Activated T-helper 1 cell treated with anti-CD3 and anti-CD28 coated beads, Interleukin-2, amount 50 U/mL, for 16 hours (primary cell): ENCODE results near the gene C1QTNF3.
"Not testable (repeated sequence)": the region's sequence is repeated elsewhere in the genome, so short reads cannot be mapped to it uniquely, and the experiment has no call there.

Source experiments
- DNase-seq, 2 donors: peaks; one replicate each; pipeline ENCODE4 v3.0.0-alpha.2; 2020; ENCODE audit warnings: low read depth in 1 of 2, low spot score in 1 of 2

The C1QTNF3 gene

DNA sequence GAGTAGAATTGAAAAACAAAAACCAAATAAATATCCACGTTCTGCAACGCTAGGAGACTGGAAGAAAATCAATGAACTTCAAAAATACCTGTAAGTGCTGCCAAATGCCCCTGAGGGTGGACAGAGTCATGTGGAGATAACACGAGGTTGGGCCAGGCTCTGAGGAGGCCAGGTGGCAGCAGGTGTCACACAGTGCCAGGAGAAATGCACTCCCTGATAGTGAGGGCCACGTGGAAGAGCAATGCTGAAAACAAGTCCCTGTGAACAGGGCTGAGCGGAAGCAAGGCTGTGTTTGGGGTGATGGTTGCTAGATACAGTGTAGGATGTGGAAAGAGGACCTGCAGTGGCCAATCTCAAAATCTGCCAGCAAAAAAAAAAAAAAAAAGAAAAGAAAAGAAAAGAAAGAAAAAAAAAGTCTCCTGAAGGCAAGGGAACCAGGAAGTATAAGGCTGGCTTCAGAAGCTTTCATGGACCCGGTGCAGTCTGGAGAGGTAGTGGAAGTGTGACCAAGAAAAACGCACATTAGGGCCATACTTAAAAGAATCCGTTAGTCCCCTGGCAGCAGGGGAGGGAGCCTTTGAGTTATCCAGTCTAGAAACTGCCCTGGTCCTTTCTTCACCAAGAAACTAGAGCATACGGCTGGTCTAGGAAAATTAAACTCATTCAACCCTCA is 16.8 kb downstream of the C1QTNF3 start:
- no peak for DNase-seq

DNA sequence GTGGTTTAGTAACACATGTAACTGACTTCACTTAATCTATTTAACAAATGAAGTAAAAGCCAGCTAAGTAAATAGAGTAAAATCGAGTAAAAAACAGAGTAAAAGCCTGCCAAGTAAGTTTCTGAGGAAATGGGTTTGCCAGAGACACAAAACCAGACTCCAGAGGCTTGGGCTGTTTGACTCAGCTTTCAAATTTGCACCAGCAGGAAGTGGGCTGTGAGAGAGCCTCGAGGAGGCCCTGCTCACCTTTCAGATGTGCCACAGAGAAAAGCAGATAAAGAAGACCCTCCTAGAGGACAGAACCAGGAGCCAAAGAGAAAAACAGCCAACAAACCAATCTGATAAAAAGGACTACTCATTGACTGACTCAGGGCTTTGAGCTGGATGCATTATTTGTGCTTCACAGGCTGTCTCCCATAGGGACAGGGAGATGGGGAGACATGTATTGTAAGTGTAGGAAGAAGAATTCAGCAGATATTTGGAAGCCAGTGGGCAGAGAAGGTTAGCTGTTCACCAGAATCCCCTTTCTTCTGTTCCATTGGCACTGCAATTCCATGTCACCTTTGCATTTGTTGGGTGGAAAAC is 20.8 kb downstream of the C1QTNF3 start:
- DNase-seq = no peak

DNA sequence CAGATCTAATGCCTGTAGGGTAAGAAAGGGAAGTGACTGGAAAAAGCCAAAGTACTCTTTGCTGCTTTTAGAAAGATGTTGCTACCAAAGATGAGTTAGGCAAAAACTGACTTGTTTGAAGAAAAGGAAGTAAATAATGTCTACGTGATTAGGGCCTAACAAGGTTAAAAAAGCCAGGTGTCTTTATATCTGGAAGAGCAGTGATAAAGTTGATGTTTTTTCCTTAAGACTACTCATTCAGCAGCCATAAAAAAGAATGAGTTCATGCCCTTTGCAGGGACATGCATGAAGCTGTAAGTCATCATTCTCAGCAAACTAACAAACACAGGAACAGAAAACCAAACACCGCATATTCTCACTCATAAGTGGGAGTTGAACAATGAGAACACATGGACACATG is 21.7 kb downstream of the C1QTNF3 start:
- no peak for DNase-seq

DNA sequence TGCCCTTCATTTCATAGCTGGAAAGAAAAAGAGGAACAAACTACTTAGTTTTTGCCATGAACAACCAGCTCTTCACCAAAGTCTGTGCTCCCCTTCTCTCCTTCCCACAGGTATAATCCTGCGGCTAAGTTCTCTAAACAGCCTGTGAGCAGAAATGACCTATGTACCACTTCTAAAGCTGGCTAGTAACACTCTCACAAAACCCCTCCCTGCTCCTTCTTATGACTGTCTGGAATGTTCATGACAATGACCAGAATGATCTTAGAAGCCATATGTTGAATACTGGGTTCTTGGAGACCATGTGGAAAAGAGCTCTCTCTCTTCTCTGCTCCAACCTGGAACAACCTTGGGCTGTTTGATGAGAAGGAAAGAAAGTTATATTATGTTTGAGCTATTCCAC is 22.3 kb downstream of the C1QTNF3 start:
- DNase-seq = no peak

DNA sequence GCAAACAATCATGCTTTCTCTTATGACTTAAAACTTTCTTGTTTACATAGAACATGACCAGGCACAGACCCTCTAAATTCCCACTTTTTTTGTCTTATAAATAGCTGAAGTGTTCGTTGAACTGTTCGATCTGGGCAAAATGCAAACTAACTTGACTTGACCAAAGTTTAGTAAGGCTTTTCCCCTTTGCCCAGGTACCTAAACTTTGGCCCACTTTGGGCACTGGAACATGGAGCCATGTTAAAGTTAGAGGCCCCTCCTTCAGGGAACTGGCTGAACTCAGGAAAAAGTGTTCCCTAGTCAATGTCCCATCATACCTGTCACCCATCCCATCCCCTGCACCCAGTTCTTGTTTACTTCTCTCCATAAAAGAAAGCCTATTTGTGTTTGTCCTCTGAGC is 25.8 kb downstream of the C1QTNF3 start:
- DNase-seq = no peak

DNA sequence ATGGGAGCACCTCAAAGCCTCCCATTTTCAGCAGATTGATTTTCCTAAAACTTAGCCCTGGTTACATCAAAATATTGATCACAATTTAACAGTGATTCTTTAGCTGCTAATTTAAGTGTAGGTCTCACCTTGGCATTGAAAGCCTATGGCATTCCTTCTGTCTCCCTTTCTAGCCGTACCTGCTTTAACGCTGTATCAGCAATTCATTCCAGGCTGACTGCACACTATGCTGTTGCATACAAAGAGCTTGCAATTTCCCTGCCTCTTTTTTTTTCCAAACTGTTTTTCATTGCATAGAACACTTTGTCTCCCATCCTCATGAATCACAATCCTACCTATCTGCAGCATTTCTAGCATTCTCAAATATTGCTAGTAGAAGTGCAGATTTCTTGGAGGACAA is 26.3 kb downstream of the C1QTNF3 start:
- DNase-seq = no peak

- no peak for DNase-seq
Observed at GRCh38 chr5:34016222-34016621, 26.8 kb downstream of the C1QTNF3 start.

- DNase-seq = no peak
Observed at GRCh38 chr5:34015120-34015822, 27.7 kb downstream of the C1QTNF3 start.

DNA sequence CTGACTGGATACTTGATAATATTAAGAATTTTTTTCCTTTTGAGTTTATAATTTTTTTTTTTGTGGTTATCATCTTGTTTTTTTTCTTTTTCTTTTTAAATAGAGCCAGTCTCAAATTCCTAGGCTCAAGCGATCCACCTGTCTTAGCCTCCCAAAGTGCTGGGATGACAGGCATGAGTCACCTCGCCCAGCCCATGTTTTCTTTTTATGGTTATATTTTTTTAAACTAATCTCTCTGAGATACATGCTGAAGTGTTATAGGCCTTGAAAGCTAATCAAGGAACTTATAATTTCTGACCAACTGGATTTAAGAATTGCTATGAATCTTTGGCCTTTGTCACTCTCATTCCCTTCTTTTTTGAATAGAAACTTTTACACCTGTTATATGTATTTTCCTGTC is 28.4 kb downstream of the C1QTNF3 start:
- no peak for DNase-seq

DNA sequence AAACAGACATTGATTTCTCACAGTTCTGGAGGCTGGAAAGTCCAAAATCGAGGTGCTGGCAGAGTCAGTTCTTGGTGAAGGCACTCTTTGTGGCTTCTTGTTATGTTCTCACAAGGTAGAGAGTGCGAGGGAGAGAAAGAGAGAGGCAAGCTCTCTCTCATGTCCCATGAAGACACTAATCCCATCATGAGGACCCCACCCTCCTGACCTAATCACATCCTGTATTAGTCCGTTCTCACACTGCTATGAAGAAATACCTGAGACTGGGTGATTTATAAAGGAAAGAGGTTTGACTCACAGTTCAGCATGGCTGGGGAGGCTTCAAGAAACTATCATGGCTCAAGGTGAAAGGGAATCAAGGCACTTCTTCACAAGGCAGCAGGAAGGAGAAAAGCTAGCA is 29.5 kb downstream of the C1QTNF3 start:
- DNase-seq = no peak

DNA sequence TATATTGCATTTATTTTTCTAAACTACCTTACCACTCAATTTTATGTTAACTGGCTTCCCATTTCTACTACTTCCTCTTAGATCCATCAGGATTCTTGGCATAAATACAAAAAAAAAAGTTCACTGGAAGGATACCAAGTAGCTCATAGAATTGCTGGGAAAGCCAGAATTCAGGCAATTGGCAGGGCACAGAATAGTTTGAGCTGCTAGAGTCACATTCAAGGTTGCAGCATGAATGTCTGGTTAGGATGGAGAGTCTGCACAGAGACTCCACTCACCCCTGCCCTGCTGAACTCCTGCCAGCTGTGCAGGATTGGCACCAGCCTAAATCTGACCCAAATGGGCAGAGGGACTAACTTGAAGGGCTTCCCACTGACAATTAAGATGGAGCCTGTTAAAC is 30.2 kb downstream of the C1QTNF3 start:
- no peak for DNase-seq

GRCh38 chr5:34011536-34011935 is 31.5 kb downstream of the C1QTNF3 start:
- no peak for DNase-seq

DNA sequence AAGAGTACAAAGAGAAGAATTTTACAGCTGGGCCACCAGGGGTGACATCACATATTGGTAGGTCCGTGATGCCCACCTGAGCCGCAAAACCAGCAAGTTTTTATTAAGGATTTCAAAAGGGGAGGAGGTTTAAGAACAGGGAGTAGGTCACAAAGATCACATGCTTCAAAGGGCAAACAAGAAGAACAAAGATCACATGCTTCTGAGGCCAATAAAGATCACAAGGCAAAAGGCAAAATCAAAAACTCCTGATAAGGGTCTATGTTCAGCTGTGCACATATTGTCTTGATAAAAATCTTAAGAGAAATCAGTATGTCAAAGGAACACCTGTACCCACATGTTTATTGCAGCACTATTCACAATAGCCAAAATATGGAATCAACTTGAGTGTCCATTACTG is 32.9 kb downstream of the C1QTNF3 start:
- not testable (repeated sequence) for DNase-seq

DNA sequence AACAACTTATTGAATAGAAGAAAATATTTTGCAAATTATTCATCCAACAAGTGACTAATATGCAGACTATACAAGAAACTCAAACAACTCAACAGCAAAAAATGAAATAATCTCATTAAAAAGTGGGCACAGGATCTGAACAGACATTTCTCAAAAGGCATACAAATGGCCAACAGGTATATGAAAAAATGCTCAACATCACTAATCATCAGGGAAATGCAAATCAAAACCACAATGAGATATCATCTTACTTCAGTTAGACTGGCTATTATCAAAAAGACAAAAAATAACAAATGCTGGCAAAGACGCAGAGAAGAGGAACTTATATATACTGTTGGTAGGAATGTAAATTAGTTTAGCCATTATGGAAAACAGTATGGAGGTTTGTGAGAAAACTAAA is 33.4 kb downstream of the C1QTNF3 start:
- DNase-seq = no peak

- DNase-seq = no peak
Observed at GRCh38 chr5:34008802-34009201, 34.2 kb downstream of the C1QTNF3 start.

DNA sequence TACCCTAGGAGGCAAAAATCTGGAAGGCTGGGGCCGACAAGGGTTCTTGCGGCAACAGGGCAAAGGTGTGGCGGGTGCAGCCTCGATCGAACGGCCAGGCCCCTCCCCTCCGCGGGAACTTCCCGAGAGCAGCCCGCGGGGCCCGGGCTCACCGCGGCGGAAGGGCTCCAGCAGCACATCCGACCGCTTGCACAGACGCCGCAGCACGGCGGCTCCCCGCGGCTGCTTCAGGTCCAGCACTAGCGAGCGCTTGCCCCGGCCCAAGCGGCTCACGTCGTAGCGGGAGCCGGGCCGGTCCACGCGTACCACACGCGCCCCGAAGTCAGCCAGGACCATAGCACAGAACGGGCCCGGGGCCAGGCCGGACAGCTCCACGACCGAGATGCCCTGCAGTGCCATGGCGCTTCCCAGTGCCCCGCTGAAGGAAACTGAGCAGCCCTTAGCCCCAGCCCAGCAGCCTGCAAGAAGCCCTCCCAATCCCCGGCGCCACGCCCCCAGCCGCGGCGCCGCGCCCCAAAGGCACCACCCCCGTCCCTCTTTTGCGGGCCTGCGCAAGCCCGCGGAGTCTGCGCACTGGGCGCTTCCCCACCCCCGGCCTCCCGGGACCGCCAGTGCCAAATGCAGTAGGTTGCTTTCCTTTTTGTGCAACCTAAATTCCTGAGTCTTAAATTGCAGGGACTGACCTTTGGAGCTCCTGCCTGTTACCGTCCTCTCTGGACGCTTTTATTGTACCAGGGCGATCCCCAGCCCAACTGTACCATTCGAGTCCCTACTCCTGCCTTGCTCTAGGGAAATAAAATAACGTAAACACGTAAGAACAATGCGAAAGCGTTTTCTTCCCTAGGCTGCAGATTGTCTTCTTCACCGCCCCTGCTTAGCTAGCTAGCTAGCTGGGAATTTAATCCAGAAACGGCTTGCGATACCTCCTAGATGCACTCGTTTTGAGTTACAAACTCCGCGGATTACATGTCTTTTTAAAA is 35.1 kb downstream of the C1QTNF3 start, which contains the start of gene AMACR:
Gene AMACR (minus strand): TSS at position 430 of the 980 bp plus-strand sequence. CDS start 31 bp downstream, at position 399.
- DNase-seq = peak; percentile 59 to 82

GRCh38 chr5:34007201-34007620 is 35.8 kb downstream of the C1QTNF3 start:
- DNase-seq = no peak

GRCh38 chr5:34005681-34006080 is 37.3 kb downstream of the C1QTNF3 start:
- no peak for DNase-seq

GRCh38 chr5:34005211-34005610 is 37.8 kb downstream of the C1QTNF3 start:
- DNase-seq = no peak

DNA sequence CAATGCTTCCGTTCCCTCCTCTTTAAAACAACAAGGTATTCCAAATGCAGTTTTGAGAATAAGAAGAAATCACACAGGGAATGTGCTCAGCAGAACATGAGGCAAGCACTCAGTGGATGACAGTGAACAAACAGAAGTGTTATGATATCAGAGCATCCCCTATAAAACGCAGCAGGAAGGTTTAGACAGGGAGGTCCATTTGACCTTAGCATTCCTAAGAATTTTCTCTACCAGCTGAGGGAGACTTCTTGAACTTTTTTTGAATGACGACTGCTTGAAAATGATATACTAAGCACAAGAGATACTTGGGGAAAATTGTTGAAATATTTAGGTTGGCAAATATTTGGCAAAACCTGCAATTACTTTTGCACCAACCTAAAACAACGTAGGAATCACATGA is 39.1 kb downstream of the C1QTNF3 start:
- no peak for DNase-seq

- DNase-seq = no peak
Observed at GRCh38 chr5:34002629-34003328, 40.2 kb downstream of the C1QTNF3 start.
